Neural cell (in vitro differentiated cells): ENCODE measurements around the gene APIP. TPM values are rescaled to one million over a fixed set of nuclear protein-coding genes. Genes with fewer than 3 reads are reported as not detected.

ENCODE experiments used
- H2AFZ ChIP-seq: fragments of 200-600, 300-800 bp; sonication (generic), shearing (Covaris generic); 2 replicates; pipeline ENCODE4 v1.6.0; 2014; ENCODE audit warnings: low read depth, mild to moderate bottlenecking, antibody characterized with exemption, low read length, moderate library complexity
- H3F3A ChIP-seq: fragments of 200-600 bp; shearing (Covaris generic); 2 replicates; pipeline ENCODE4 v1.6.1; 2016; ENCODE audit warnings: mild to moderate bottlenecking, moderate library complexity, mixed read lengths, antibody characterized with exemption, low read length; ENCODE audit not compliant: insufficient read depth, poor library complexity, severe bottlenecking
- H3K27ac ChIP-seq: fragments of 200-600, 300-800 bp; sonication (generic), shearing (Covaris generic); 2 replicates; pipeline ENCODE4 v1.5.1; 2014; ENCODE audit warnings: mild to moderate bottlenecking, low read length, moderate library complexity
- H3K27me3 ChIP-seq: fragments of 300-800, 200-600 bp; sonication (generic), shearing (Covaris generic); 2 replicates; pipeline ENCODE4 v1.6.0; 2014; ENCODE audit warnings: mild to moderate bottlenecking, low read depth, low read length, moderate library complexity; ENCODE audit not compliant: insufficient read depth
- H3K36me3 ChIP-seq: fragments of 300-800, 200-600 bp; sonication (generic), shearing (Covaris generic); 2 replicates; pipeline ENCODE4 v1.5.1; 2014; ENCODE audit warnings: mild to moderate bottlenecking, antibody characterized with exemption, low read length, moderate library complexity; ENCODE audit not compliant: insufficient read depth
- H3K4me2 ChIP-seq: fragments of 300-800, 200-600 bp; sonication (generic), shearing (Covaris generic); 2 replicates; pipeline ENCODE4 v1.6.0; 2014; ENCODE audit warnings: mild to moderate bottlenecking, low read length
- H3K4me3 ChIP-seq: fragments of 300-800, 200-600 bp; sonication (generic), shearing (Covaris generic); 2 replicates; pipeline ENCODE4 v1.5.1; 2014; ENCODE audit warnings: mild to moderate bottlenecking, low read length, moderate library complexity
- H3K79me2 ChIP-seq: fragments of 200-600 bp; shearing (Covaris generic); replicated peaks from 2 replicates; pipeline ENCODE4 v1.6.0; 2014; ENCODE audit warnings: mild to moderate bottlenecking, low read length, moderate library complexity; ENCODE audit not compliant: insufficient read depth
- H3K9ac ChIP-seq: fragments of 300-800, 200-600 bp; sonication (generic), shearing (Covaris generic); 2 replicates; pipeline ENCODE4 v1.6.1; 2016; ENCODE audit warnings: mild to moderate bottlenecking, low read length, mixed read lengths
- H3K9me2 ChIP-seq: fragments of 200-600 bp; shearing (Covaris generic); 2 replicates; pipeline ENCODE4 v1.6.1; 2016; ENCODE audit warnings: mild to moderate bottlenecking, low read length, mixed read lengths; ENCODE audit not compliant: insufficient read depth
- H3K9me3 ChIP-seq: fragments of 200-600, 300-800 bp; sonication (generic), shearing (Covaris generic); 2 replicates; pipeline ENCODE4 v1.6.1; 2016; ENCODE audit warnings: mild to moderate bottlenecking, mixed run types, low read length, moderate library complexity, mixed read lengths
- H4K20me1 ChIP-seq: fragments of 200-600 bp; shearing (Covaris generic); 2 replicates; pipeline ENCODE4 v1.6.1; 2016; ENCODE audit warnings: mild to moderate bottlenecking, mixed run types; ENCODE audit not compliant: insufficient read depth
- EP300 ChIP-seq: fragments of 450-650 bp; conservative IDR thresholded peaks from 2 replicates; pipeline ENCODE4 v1.6.1; 2014; ENCODE audit warnings: antibody characterized with exemption, mild to moderate bottlenecking, moderate library complexity; ENCODE audit not compliant: poor library complexity, severe bottlenecking
- EZH2 ChIP-seq: fragments of 200-600, 300-800 bp; shearing (Covaris generic), sonication (generic); IDR thresholded peaks from 2 replicates; pipeline ENCODE4 v1.6.1; 2014; ENCODE audit warnings: antibody characterized with exemption, low read length, borderline replicate concordance, mild to moderate bottlenecking; ENCODE audit not compliant: insufficient read depth, poor library complexity, severe bottlenecking
- MXI1 ChIP-seq: fragments of 450-650 bp; conservative IDR thresholded peaks from 2 replicates; pipeline ENCODE4 v1.6.1; 2014; ENCODE audit warnings: antibody characterized with exemption, mild to moderate bottlenecking; ENCODE audit not compliant: poor library complexity, severe bottlenecking
- POLR2AphosphoS5 ChIP-seq: IDR thresholded peaks from 2 replicates; pipeline ENCODE4 v1.6.1; 2012
- RAD21 ChIP-seq: fragments of 450-650 bp; conservative IDR thresholded peaks from 2 replicates; pipeline ENCODE4 v1.6.1; 2014; ENCODE audit warnings: antibody characterized with exemption, mild to moderate bottlenecking, moderate library complexity
- SMC3 ChIP-seq: fragments of 450-650 bp; conservative IDR thresholded peaks from 2 replicates; pipeline ENCODE4 v1.6.1; 2014; ENCODE audit warnings: antibody characterized with exemption, mild to moderate bottlenecking, moderate library complexity; ENCODE audit not compliant: poor library complexity
- TAF1 ChIP-seq: IDR thresholded peaks from 2 replicates; pipeline ENCODE4 v1.6.1; 2012; ENCODE audit warnings: low read depth
- polyA plus RNA-seq: library from polyadenylated mRNA; depleted of rRNA; stranded (reverse); fragments of >200 nt; gene quantifications from 2 replicates; pipeline ENCODE4 v1.2.3, GENCODE V29; 2014
- TF ChIP-seq, protein P1 (sequence below): IDR thresholded peaks from 2 replicates; pipeline ENCODE4 v1.6.1; 2012; ENCODE audit warnings: borderline replicate concordance
- TF ChIP-seq, protein P2 (sequence below): fragments of 450-650 bp; IDR thresholded peaks from 2 replicates; pipeline ENCODE4 v1.5.1; 2014; ENCODE audit warnings: antibody characterized with exemption, mild to moderate bottlenecking, moderate library complexity; ENCODE audit not compliant: poor library complexity, severe bottlenecking

APIP gene
- polyA plus RNA-seq, 1 donor from 2014 or later, result 45.9 TPM

DNA sequence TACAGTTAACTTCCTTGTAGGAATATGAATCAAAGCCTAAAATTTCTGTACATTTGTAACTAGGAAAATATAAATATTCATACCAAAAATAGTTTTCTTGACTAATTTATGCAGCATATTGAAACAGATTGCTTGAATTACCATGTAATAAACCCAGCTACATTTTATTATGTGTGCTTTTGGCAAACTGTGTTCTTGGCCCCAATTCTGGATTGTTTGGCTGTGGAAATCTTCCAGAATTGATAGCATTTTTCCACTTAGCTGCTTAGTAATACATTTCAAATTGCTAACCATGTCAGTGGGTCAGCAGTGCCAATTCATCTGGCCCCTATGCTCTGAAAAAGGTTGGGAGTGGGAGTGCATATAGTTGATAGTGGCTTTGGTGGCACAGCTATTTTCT lies 32.5 kb upstream of the APIP start:
- no peak overlapping the region for H3K27ac ChIP-seq
- H3K9me2 ChIP-seq, result no peaks in the 10 kb centered on the region
- no peak overlapping the region for H3K4me2 ChIP-seq
- H3K27me3 ChIP-seq, result no peaks in the 10 kb centered on the region
- no peak for TF ChIP-seq EZH2
- TF ChIP-seq, protein P1, sequence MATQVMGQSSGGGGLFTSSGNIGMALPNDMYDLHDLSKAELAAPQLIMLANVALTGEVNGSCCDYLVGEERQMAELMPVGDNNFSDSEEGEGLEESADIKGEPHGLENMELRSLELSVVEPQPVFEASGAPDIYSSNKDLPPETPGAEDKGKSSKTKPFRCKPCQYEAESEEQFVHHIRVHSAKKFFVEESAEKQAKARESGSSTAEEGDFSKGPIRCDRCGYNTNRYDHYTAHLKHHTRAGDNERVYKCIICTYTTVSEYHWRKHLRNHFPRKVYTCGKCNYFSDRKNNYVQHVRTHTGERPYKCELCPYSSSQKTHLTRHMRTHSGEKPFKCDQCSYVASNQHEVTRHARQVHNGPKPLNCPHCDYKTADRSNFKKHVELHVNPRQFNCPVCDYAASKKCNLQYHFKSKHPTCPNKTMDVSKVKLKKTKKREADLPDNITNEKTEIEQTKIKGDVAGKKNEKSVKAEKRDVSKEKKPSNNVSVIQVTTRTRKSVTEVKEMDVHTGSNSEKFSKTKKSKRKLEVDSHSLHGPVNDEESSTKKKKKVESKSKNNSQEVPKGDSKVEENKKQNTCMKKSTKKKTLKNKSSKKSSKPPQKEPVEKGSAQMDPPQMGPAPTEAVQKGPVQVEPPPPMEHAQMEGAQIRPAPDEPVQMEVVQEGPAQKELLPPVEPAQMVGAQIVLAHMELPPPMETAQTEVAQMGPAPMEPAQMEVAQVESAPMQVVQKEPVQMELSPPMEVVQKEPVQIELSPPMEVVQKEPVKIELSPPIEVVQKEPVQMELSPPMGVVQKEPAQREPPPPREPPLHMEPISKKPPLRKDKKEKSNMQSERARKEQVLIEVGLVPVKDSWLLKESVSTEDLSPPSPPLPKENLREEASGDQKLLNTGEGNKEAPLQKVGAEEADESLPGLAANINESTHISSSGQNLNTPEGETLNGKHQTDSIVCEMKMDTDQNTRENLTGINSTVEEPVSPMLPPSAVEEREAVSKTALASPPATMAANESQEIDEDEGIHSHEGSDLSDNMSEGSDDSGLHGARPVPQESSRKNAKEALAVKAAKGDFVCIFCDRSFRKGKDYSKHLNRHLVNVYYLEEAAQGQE, result no peak
- TF ChIP-seq EP300, result no peak
- TF ChIP-seq SMC3, result no peak
- TF ChIP-seq, protein P2, sequence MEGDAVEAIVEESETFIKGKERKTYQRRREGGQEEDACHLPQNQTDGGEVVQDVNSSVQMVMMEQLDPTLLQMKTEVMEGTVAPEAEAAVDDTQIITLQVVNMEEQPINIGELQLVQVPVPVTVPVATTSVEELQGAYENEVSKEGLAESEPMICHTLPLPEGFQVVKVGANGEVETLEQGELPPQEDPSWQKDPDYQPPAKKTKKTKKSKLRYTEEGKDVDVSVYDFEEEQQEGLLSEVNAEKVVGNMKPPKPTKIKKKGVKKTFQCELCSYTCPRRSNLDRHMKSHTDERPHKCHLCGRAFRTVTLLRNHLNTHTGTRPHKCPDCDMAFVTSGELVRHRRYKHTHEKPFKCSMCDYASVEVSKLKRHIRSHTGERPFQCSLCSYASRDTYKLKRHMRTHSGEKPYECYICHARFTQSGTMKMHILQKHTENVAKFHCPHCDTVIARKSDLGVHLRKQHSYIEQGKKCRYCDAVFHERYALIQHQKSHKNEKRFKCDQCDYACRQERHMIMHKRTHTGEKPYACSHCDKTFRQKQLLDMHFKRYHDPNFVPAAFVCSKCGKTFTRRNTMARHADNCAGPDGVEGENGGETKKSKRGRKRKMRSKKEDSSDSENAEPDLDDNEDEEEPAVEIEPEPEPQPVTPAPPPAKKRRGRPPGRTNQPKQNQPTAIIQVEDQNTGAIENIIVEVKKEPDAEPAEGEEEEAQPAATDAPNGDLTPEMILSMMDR, result no peak
- no peak for TF ChIP-seq POLR2AphosphoS5
- no peak for TF ChIP-seq TAF1
- TF ChIP-seq MXI1, result no peak
- no peak for TF ChIP-seq RAD21
- H4K20me1 ChIP-seq, result no peaks in the 10 kb centered on the region
- H3F3A ChIP-seq, result no peaks in the 10 kb centered on the region
- no peak overlapping the region for H2AFZ ChIP-seq
- no peaks in the 10 kb centered on the region for H3K36me3 ChIP-seq
- H3K9ac ChIP-seq, result no peak overlapping the region
- peaks cover under 1% of the 10 kb centered on the region for H3K79me2 ChIP-seq
- no peaks in the 10 kb centered on the region for H3K9me3 ChIP-seq
- H3K4me3 ChIP-seq, result no peak overlapping the region

DNA sequence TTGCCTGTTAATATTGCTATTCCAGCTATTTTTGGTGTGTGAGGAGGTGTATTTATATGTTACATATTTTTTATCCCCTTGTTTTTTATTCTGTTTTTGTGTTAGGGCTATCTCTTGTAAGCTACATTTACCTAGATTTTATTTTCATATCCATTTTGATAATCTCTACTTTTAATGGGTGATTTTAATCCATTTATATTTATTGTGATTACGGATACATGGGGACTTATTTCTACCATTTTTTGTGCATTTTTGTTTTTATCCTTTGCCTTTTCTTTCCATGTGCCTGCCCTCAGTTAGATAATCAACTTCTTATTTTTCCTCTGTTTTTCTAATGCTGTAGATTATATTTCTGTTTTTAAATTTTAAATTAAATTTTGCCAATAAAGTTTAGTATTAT lies 28.5 kb upstream of the APIP start:
- H4K20me1 ChIP-seq, result no peaks in the 10 kb centered on the region
- no peak for TF ChIP-seq MXI1
- TF ChIP-seq POLR2AphosphoS5, result no peak
- no peak for TF ChIP-seq EP300
- TF ChIP-seq RAD21, result no peak
- TF ChIP-seq, protein P1, result no peak
- no peak for TF ChIP-seq EZH2
- no peak for TF ChIP-seq SMC3
- no peak for TF ChIP-seq TAF1
- TF ChIP-seq, protein P2, result no peak
- H2AFZ ChIP-seq, result no peak overlapping the region
- peaks cover 3% of the 10 kb centered on the region for H3K79me2 ChIP-seq
- no peak overlapping the region for H3K9ac ChIP-seq
- H3K9me2 ChIP-seq, result no peaks in the 10 kb centered on the region
- H3K36me3 ChIP-seq, result no peaks in the 10 kb centered on the region
- H3K9me3 ChIP-seq, result no peaks in the 10 kb centered on the region
- no peak overlapping the region for H3K4me2 ChIP-seq
- no peak overlapping the region for H3K4me3 ChIP-seq
- no peaks in the 10 kb centered on the region for H3K27me3 ChIP-seq
- no peak overlapping the region for H3K27ac ChIP-seq
- H3F3A ChIP-seq, result no peaks in the 10 kb centered on the region
